T1000 (cell line): ENCODE data around the gene TCF21.
"Not testable (repeated sequence)": the region's sequence is repeated elsewhere in the genome, so short reads cannot be mapped to it uniquely, and the experiment has no call there.

Experiments used
- DNase-seq: peaks from one replicate; lab custom pipeline; 2025; ENCODE audit warnings: mixed read lengths; lab: John Stamatoyannopoulos, UW

TCF21 gene

GRCh38 chr6:133888929-133889556 is at the start of gene TCF21:
TCF21 (plus strand) TSS chr6:133889113; CDS start chr6:133889398, 285 bp downstream.
- no peak for DNase-seq

GRCh38 chr6:133841176-133841575 is 47.7 kb upstream of the TCF21 start:
- DNase-seq: no peak

GRCh38 chr6:133843098-133843497 is 45.8 kb upstream of the TCF21 start:
- DNase-seq: no peak

GRCh38 chr6:133844709-133845108 is 44.2 kb upstream of the TCF21 start:
- no peak for DNase-seq

GRCh38 chr6:133854041-133854363 is 34.9 kb upstream of the TCF21 start:
- no peak for DNase-seq

GRCh38 chr6:133854364-133855275 is 34.3 kb upstream of the TCF21 start:
- no peak for DNase-seq

GRCh38 chr6:133855276-133855990 is 33.5 kb upstream of the TCF21 start:
- DNase-seq: no peak

- DNase-seq: no peak
Observed at GRCh38 chr6:133855991-133856370, 32.9 kb upstream of the TCF21 start.

GRCh38 chr6:133856911-133857310 is 32.0 kb upstream of the TCF21 start:
- no peak for DNase-seq

GRCh38 chr6:133857696-133858095 is 31.2 kb upstream of the TCF21 start:
- no peak for DNase-seq

GRCh38 chr6:133861337-133861736 is 27.6 kb upstream of the TCF21 start:
- DNase-seq: not testable (repeated sequence)

- DNase-seq: no peak
Observed at GRCh38 chr6:133863228-133863627, 25.7 kb upstream of the TCF21 start.

- no peak for DNase-seq
Observed at GRCh38 chr6:133865680-133866079, 23.2 kb upstream of the TCF21 start.

- no peak for DNase-seq
Observed at GRCh38 chr6:133871131-133871530, 17.8 kb upstream of the TCF21 start.

GRCh38 chr6:133873538-133873937 is 15.4 kb upstream of the TCF21 start:
- DNase-seq: no peak

GRCh38 chr6:133877116-133877515 is 11.8 kb upstream of the TCF21 start:
- no peak for DNase-seq

- no peak for DNase-seq
Observed at GRCh38 chr6:133880006-133880405, 8.9 kb upstream of the TCF21 start.

- DNase-seq: no peak
Observed at GRCh38 chr6:133880896-133881295, 8.0 kb upstream of the TCF21 start.

GRCh38 chr6:133886104-133886775 is 2.7 kb upstream of the TCF21 start:
- no peak for DNase-seq

- no peak for DNase-seq
Observed at GRCh38 chr6:133887156-133887879, 1.6 kb upstream of the TCF21 start.

- no peak for DNase-seq
Observed at GRCh38 chr6:133887880-133888230, 1.1 kb upstream of the TCF21 start.
